Suprapubic skin (tissue), 4 donors: Measurements from ENCODE around the gene CPT1B. TPM values are rescaled to one million over a fixed set of nuclear protein-coding genes. Genes with fewer than 3 reads are reported as not detected.
A peak's percentile ranks its signal among the peaks of the same experiment; 100 is the strongest.

Experiments used
- DNase-seq, 2 donors: peaks; one replicate each; pipeline ENCODE4 v3.0.0-alpha.2; 2019; ENCODE audit warnings: low spot score in 2 of 2
- H3K27ac ChIP-seq: fragments of 200-600 bp; sonication (generic); one replicate; pipeline ENCODE4 v1.5.1; 2019
- H3K27me3 ChIP-seq: fragments of 200-600 bp; sonication (generic); one replicate; pipeline ENCODE4 v1.5.1; 2019
- H3K36me3 ChIP-seq: fragments of 200-600 bp; sonication (generic); one replicate; pipeline ENCODE4 v1.5.1; 2019
- H3K4me1 ChIP-seq: fragments of 200-600 bp; sonication (generic); one replicate; pipeline ENCODE4 v1.5.1; 2019
- H3K4me3 ChIP-seq: fragments of 200-600 bp; sonication (generic); one replicate; pipeline ENCODE4 v1.5.1; 2019; ENCODE audit warnings: mild to moderate bottlenecking
- H3K9me3 ChIP-seq: fragments of 200-600 bp; sonication (generic); one replicate; pipeline ENCODE4 v1.5.1; 2019
- CTCF ChIP-seq, 2 donors: fragments of 200-600 bp in 1 of 2; fragments of 450-650 bp in 1 of 2; sonication (generic) in 1 of 2; IDR thresholded peaks; one replicate each; pipeline ENCODE4 v1.5.1; 2016 to 2019; ENCODE audit warnings: antibody characterized with exemption in 2 of 2, mild to moderate bottlenecking in 1 of 2, moderate library complexity in 1 of 2
- EP300 ChIP-seq: sonication (generic); formaldehyde crosslinking; IDR thresholded peaks from one replicate; pipeline ENCODE4 v1.6.1; 2017; ENCODE audit warnings: antibody characterized with exemption
- POLR2A ChIP-seq, 2 donors: fragments of 450-650 bp; IDR thresholded peaks; one replicate each; pipeline ENCODE4 v1.6.1; 2017; ENCODE audit warnings: antibody characterized with exemption in 2 of 2, mild to moderate bottlenecking in 2 of 2, moderate library complexity in 2 of 2
- POLR2AphosphoS5 ChIP-seq, 3 donors: sonication (generic); formaldehyde crosslinking; IDR thresholded peaks; one replicate each; pipeline ENCODE4 v1.6.1; 2017; ENCODE audit warnings: antibody characterized with exemption in 3 of 3
- WGBS: methylation state at CpG from one replicate; pipeline ENCODE4 v1.1.5; 2018; 5-methylcytosine and 5-hydroxymethylcytosine counted together
- total RNA-seq, 4 donors: library from RNA; depleted of rRNA; stranded (reverse); fragments of >200 nt; gene quantifications; one replicate each; pipeline ENCODE4 v1.1.0, GENCODE V29; 2016

Gene CPT1B
- total RNA-seq, 4 donors from 2014 or later, result 12.7 to 46.6 (median 19.2) TPM

- Histone ChIP-seq H3K27ac (no peak overlapping the region), H3K27me3 (no peaks in the 10 kb centered on the region), H3K4me1 (no peaks in the 10 kb centered on the region), H3K36me3 (peaks cover 29% of the 10 kb centered on the region), H3K4me3 (no peak overlapping the region), H3K9me3 (no peaks in the 10 kb centered on the region)
- peak in 1 of 2 donors; percentile 55 for DNase-seq
- WGBS, result 84% methylated on average over 14 of the region's 26 CpGs
- no peak for TF ChIP-seq EP300
- TF ChIP-seq POLR2AphosphoS5 (IDR thresholded peaks at IDR 0.05), result no peak
- no peak for TF ChIP-seq CTCF (IDR thresholded peaks at IDR 0.05)
- TF ChIP-seq POLR2A (IDR thresholded peaks at IDR 0.05), result no peak
Observed at GRCh38 chr22:50571264-50572175, 6.7 kb downstream of the CPT1B start.

GRCh38 chr22:50570861-50571260 is 7.4 kb downstream of the CPT1B start:
- Histone ChIP-seq H3K9me3 (no peaks in the 10 kb centered on the region), H3K27ac (no peak overlapping the region), H3K27me3 (no peaks in the 10 kb centered on the region), H3K4me1 (no peaks in the 10 kb centered on the region), H3K4me3 (no peak overlapping the region), H3K36me3 (peaks cover 29% of the 10 kb centered on the region)
- TF ChIP-seq POLR2A (IDR thresholded peaks at IDR 0.05) (no peak), EP300 (no peak), CTCF (IDR thresholded peaks at IDR 0.05) (no peak), POLR2AphosphoS5 (IDR thresholded peaks at IDR 0.05) (no peak)
- peak in 1 of 2 donors; percentile 47 for DNase-seq
- 92% methylated on average over 10 of the region's 12 CpGs for WGBS

DNA sequence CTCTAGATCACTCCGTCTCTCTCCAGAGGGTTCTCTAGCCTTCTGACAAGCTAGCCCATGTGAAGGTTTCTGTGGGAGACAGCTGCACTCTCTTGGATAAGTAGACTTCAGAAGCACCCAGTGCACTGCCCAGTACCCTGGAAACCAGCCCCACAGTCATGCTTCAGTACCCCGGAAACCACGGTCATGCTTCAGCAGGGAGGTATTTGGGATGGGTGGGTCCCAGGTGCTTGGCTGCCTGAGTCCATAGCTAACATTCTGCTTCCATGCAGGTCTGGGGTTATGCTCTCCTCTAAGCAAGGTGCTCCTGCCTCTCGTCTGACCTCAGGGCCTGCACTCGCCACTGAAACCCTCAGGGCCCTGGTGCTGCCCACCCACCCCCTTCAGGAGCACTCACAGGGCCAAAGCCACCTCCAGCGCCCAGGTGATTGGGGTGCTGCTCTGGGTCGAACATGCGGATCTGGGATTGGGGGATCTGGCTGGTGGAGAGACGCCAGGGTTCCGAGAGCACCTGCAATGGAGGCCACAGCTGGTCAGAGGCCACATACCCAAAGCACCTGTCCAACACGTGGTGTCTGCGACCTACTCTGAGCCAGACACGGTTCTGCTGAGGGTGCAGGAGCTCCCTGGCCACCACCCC is 8.2 kb downstream of the CPT1B start:
- H3K4me1 ChIP-seq, result no peaks in the 10 kb centered on the region
- no peak overlapping the region for H3K4me3 ChIP-seq
- H3K36me3 ChIP-seq, result peaks cover 29% of the 10 kb centered on the region
- H3K9me3 ChIP-seq, result no peaks in the 10 kb centered on the region
- WGBS, result 94% methylated on average over 10 of the region's 13 CpGs
- no peak for TF ChIP-seq EP300
- TF ChIP-seq POLR2AphosphoS5 (IDR thresholded peaks at IDR 0.05), result no peak
- no peak for TF ChIP-seq CTCF (IDR thresholded peaks at IDR 0.05)
- TF ChIP-seq POLR2A (IDR thresholded peaks at IDR 0.05), result no peak
- no peak overlapping the region for H3K27ac ChIP-seq
- peak in 1 of 2 donors; percentile 59 for DNase-seq
- no peaks in the 10 kb centered on the region for H3K27me3 ChIP-seq

- Histone ChIP-seq H3K36me3 (peaks cover 29% of the 10 kb centered on the region), H3K27ac (no peak overlapping the region), H3K9me3 (no peaks in the 10 kb centered on the region), H3K4me1 (no peaks in the 10 kb centered on the region), H3K4me3 (no peak overlapping the region), H3K27me3 (no peaks in the 10 kb centered on the region)
- no peak for DNase-seq
- TF ChIP-seq POLR2AphosphoS5 (IDR thresholded peaks at IDR 0.05), result no peak
- TF ChIP-seq CTCF (IDR thresholded peaks at IDR 0.05), result no peak
- TF ChIP-seq EP300, result no peak
- no peak for TF ChIP-seq POLR2A (IDR thresholded peaks at IDR 0.05)
- WGBS, result 93% methylated on average over 8 of the region's 8 CpGs
Observed at GRCh38 chr22:50569041-50569459, 9.2 kb downstream of the CPT1B start.

GRCh38 chr22:50568626-50569025 is 9.6 kb downstream of the CPT1B start:
- TF ChIP-seq POLR2A (IDR thresholded peaks at IDR 0.05), result no peak
- peak in 1 of 2 donors; percentile 46 for DNase-seq
- 80% methylated on average over 5 of the region's 7 CpGs for WGBS
- Histone ChIP-seq H3K4me3 (no peak overlapping the region), H3K4me1 (peaks cover 4% of the 10 kb centered on the region), H3K9me3 (no peaks in the 10 kb centered on the region), H3K27ac (no peak overlapping the region), H3K36me3 (peaks cover 29% of the 10 kb centered on the region), H3K27me3 (no peaks in the 10 kb centered on the region)
